Osteoblast (primary cell): ENCODE data around the gene CDKL4. TPM values are rescaled to one million over a fixed set of nuclear protein-coding genes. Genes with fewer than 3 reads are reported as not detected.

ENCODE experiments used
- DNase-seq: peaks from one replicate; pipeline ENCODE4 v3.0.0; 2011; ENCODE audit warnings: low spot score, mixed read lengths; ENCODE audit not compliant: insufficient read length; ENCODE audit errors: missing footprints
- H2AFZ ChIP-seq: 2 replicates; pipeline ENCODE4 v1.6.0; 2011; ENCODE audit warnings: mild to moderate bottlenecking, low read length
- H3K27ac ChIP-seq: 2 replicates; pipeline ENCODE4 v1.5.1; 2011; ENCODE audit warnings: mild to moderate bottlenecking, low read depth, low read length, moderate library complexity
- H3K27me3 ChIP-seq: 2 replicates; pipeline ENCODE4 v1.6.0; 2012; ENCODE audit warnings: mild to moderate bottlenecking, control low read depth, inconsistent platforms, low read length, moderate library complexity; ENCODE audit not compliant: insufficient read depth
- H3K36me3 ChIP-seq: 2 replicates; pipeline ENCODE4 v1.5.1; 2011; ENCODE audit warnings: mild to moderate bottlenecking, low read length, control low read depth, moderate library complexity; ENCODE audit not compliant: insufficient read depth
- H3K4me1 ChIP-seq: 2 replicates; pipeline ENCODE4 v1.5.1; 2011; ENCODE audit warnings: mild to moderate bottlenecking, low read length, control low read depth, moderate library complexity; ENCODE audit not compliant: insufficient read depth
- H3K4me2 ChIP-seq: 2 replicates; pipeline ENCODE4 v1.6.0; 2011; ENCODE audit warnings: mild to moderate bottlenecking, low read length; ENCODE audit not compliant: insufficient read depth
- H3K4me3 ChIP-seq: fragments of 200-600 bp; sonication (generic); 3 replicates; pipeline ENCODE4 v1.5.1; 2012; ENCODE audit warnings: mild to moderate bottlenecking, low read length, inconsistent platforms; ENCODE audit not compliant: insufficient read depth
- H3K79me2 ChIP-seq: 2 replicates; pipeline ENCODE4 v1.6.0; 2012; ENCODE audit warnings: mild to moderate bottlenecking, low read length, control low read depth, inconsistent platforms; ENCODE audit not compliant: insufficient read depth
- H3K9me3 ChIP-seq: 2 replicates; pipeline ENCODE4 v1.5.1; 2011; ENCODE audit warnings: low read depth, low read length, control low read depth
- H4K20me1 ChIP-seq: 2 replicates; pipeline ENCODE4 v1.6.0; 2012; ENCODE audit warnings: mild to moderate bottlenecking, low read length, control low read depth; ENCODE audit not compliant: insufficient read depth
- CTCF ChIP-seq: IDR thresholded peaks from 2 replicates; pipeline ENCODE4 v1.5.1; 2011; ENCODE audit warnings: mild to moderate bottlenecking, low read depth, low read length, moderate library complexity; ENCODE audit errors: extremely low read depth
- total RNA-seq: library from RNA; depleted of rRNA; stranded (reverse); fragments of >200 nt; gene quantifications from 2 replicates; pipeline ENCODE4 v1.2.3, GENCODE V29; 2012

CDKL4 gene
- total RNA-seq, 1 donor = 2.2 TPM

- no peak for TF ChIP-seq CTCF
- Histone ChIP-seq H3K27ac (no peak overlapping the region), H3K27me3 (no peaks in the 10 kb centered on the region), H3K4me1 (no peaks in the 10 kb centered on the region), H3K4me2 (no peak overlapping the region), H4K20me1 (no peaks in the 10 kb centered on the region), H3K9me3 (no peaks in the 10 kb centered on the region), H3K4me3 (no peak overlapping the region), H2AFZ (no peak overlapping the region), H3K79me2 (no peaks in the 10 kb centered on the region), H3K36me3 (no peaks in the 10 kb centered on the region)
- no peak for DNase-seq
Observed at GRCh38 chr2:39217192-39217550, 26.6 kb downstream of the CDKL4 start.

DNA sequence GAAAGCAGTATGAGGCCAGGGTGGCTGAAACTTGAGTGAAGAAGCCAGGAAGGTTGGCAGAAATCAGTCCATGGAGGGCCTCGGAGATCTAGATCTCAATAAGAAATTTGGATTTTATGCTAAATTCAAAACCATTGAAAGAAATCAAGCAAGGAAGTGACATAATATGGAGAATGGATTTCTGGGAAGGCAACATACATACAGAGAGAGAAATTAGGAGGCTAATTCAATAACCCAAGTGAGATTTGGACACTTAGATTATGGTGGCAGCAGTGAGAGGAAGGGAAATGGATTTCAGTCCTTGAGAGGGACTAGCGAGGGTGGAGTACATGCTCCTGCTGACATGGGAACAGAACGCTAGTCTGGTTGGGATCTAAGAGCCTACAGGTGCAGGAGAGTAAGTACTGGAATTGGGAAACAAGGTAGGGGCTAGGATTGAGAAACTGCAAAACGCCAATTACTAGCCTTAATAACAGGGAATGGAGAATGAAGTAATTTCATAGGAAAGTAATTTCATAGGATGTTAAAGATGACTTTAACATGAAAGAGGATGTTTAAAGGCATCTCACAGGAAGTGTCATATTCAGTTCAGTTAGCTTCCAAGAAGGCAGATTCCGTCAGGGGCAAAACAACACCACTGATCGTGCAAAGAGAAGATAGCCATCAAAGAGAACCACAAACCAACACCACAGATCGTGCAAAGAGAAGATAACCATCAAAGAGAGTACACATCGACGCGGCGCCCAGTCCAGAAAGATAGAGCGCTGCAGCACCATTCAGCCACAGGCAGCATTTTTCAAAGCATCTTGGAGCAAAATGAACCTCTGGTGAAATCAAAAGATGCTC lies 27.2 kb downstream of the CDKL4 start:
- no peak overlapping the region for H3K4me3 ChIP-seq
- no peaks in the 10 kb centered on the region for H4K20me1 ChIP-seq
- no peak for TF ChIP-seq CTCF
- H2AFZ ChIP-seq = no peak overlapping the region
- no peaks in the 10 kb centered on the region for H3K36me3 ChIP-seq
- H3K27me3 ChIP-seq = no peaks in the 10 kb centered on the region
- H3K4me1 ChIP-seq = no peaks in the 10 kb centered on the region
- no peak for DNase-seq
- no peaks in the 10 kb centered on the region for H3K79me2 ChIP-seq
- no peak overlapping the region for H3K27ac ChIP-seq
- H3K4me2 ChIP-seq = no peak overlapping the region
- no peaks in the 10 kb centered on the region for H3K9me3 ChIP-seq

- Histone ChIP-seq H2AFZ (no peak overlapping the region), H3K9me3 (no peaks in the 10 kb centered on the region), H3K36me3 (no peaks in the 10 kb centered on the region), H3K27me3 (no peaks in the 10 kb centered on the region), H3K4me3 (no peak overlapping the region), H3K79me2 (no peaks in the 10 kb centered on the region), H3K27ac (no peak overlapping the region), H4K20me1 (no peaks in the 10 kb centered on the region), H3K4me2 (no peak overlapping the region), H3K4me1 (no peaks in the 10 kb centered on the region)
- no peak for DNase-seq
- no peak for TF ChIP-seq CTCF
Observed at GRCh38 chr2:39215545-39215944, 28.2 kb downstream of the CDKL4 start.

DNA sequence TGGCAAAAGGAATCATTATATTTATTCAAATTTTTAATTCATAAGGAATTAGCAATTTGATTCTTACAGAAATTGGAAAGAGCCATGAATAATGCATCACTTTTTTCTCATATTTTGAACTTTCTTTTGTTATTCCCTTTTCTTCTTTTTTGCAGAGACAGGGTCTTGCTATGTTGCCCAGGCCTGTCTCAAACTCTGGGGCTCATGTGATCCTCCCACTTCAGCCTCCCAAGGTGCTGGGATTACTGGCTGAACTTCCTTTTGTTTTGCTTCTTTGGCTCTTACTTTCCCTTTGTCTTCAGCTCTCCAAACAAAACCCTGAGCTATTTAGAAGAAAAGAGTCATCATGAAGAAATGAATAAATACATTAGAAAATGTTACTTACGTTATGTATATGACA lies 30.8 kb downstream of the CDKL4 start:
- Histone ChIP-seq H3K4me2 (no peak overlapping the region), H3K9me3 (no peaks in the 10 kb centered on the region)
- TF ChIP-seq CTCF = no peak

More for the DNA sequence above, 30.8 kb downstream of the CDKL4 start:
- Histone ChIP-seq H3K4me3 (no peak overlapping the region), H3K36me3 (no peaks in the 10 kb centered on the region), H3K27me3 (no peaks in the 10 kb centered on the region), H2AFZ (no peak overlapping the region), H3K79me2 (no peaks in the 10 kb centered on the region), H4K20me1 (no peaks in the 10 kb centered on the region), H3K4me1 (no peaks in the 10 kb centered on the region), H3K27ac (no peak overlapping the region)
- no peak for DNase-seq
